Smooth muscle cell of the brain vasculature (primary cell): ENCODE measurements around the gene SPEF2.
"Not testable (repeated sequence)": the region's sequence is repeated elsewhere in the genome, so short reads cannot be mapped to it uniquely, and the experiment has no call there.

Experiments
- DNase-seq: peaks from one replicate; pipeline ENCODE4 v3.0.0-alpha.2; 2012; ENCODE audit warnings: low read depth, low spot score

SPEF2 gene

DNA sequence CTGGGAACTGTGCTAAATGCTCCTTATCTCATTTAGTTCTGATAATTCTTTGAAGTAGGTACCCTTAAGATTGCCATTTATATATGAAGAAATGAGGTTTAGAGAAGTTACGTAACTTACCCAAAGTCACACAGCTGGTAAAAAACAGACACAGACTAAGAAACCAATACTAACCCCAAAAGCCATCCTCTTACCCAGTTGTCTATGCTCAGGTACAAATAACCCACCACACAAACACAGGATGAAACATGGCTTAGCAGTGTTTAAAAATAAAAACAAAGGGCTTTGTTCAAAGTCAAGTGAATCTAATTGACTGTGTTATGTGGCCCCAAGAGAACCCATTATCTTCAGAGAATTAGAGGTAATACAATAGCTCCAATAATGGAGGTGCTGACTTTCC, 202.0 kb downstream of the SPEF2 start:
- DNase-seq, result no peak

DNA sequence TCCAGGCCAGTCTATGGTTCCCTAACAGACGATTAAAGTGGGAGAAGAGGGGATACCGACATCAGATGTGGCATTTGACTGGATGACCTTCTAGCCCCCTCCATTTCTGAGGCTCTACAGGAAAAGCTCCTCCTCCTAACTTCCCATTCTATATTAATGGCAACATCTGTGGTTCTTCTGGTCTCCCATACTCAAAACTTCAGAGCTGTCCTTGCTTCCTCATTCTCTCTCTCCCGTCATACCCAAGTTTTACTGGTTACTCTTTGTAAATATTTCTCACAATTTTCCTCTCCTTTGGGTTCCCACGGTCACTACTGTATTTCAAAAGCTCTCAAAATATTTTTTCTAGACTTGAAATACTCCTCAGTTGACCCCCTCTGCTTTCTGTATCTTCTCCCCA, 203.1 kb downstream of the SPEF2 start:
- no peak for DNase-seq

DNA sequence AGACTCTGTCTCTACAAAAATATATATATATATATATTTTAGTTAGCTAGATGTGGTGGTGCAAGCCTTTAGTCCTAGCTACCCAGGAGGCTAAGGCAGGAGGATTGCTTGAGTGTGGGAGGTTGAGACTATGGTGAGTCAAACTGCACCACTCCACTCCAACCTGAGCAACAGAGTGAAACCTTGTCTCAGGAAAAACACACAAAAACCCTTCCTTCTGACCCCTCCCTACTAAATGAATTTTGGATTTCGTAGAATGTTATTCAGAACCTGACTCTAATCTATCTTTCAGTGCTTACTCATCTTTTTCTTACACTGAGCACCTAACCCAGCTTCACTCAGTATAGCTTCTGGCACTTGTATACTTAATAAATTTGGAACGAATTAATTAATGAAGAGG, 203.8 kb downstream of the SPEF2 start:
- no peak for DNase-seq

DNA sequence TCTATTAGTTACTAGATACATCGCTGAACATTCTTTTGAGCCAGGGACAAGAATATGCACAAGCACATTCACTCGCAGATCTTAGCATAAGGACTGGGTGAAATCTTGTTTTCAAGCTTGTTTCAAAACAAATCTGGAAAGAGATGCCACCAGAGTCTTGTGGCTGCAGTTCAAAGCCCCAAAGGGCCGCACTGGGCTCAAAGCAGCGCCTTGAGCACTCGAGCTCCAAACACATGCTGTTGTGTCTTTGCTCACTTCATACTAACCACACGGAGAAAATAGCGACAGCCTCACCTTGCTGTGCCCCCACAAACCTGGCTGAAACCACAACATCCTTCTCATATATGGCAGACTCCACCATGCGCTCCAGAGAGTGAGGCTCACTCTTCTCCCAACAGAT, 204.8 kb downstream of the SPEF2 start:
- no peak for DNase-seq

DNA sequence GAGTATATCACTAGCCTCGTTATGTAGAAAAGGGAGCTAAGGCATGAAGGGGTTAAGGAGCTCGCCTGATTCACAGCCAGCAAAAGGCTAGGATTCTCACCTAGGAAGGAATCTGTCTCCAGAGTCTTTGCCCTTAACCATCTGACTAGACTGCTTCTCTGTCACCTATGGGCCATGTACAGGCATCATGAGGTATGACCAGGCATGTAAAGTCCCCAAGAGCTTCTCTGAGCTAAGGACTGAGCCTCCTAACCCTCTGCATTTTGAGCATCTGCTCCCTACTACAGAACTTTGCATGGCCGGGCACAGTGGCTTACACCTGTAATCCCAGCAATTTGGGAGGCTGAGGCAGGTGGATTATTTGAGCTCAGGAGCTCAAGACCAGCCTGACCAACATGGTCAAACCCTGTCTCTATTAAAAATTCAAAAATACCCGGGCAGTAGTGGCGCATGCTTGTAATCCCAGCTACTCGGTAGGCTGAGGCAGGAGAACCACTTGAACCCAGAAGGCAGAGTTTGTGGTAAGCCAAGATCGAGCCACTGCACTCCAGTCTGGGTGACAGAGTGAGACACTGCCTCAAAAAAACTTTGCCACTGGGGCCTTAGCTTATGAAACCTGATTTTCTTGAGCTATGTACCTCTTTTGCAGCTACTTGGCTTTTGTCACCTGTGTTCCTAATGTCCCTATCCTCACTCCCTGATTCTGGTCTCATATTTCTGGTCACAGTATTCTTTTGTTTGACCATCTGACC, 205.9 kb downstream of the SPEF2 start:
- DNase-seq, result no peak

DNA sequence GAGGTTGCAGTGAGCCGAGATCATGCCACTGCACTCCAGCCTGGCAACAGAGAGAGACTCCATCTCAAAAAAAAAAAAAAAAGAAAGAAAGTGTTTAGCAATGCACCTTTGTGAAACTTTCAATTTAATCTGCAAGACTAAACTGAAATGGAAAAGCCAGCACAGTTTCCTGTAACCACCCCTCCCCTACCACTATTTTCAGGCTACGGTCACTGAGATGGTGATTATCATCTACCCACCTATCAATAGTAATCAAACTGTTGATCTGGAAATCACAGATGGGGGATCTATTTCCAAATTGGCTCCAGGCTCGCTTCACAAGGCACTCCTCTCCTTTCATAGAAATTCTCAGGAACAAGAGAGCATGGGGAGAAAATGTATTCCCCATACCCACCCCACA, 208.4 kb downstream of the SPEF2 start:
- no peak for DNase-seq

DNA sequence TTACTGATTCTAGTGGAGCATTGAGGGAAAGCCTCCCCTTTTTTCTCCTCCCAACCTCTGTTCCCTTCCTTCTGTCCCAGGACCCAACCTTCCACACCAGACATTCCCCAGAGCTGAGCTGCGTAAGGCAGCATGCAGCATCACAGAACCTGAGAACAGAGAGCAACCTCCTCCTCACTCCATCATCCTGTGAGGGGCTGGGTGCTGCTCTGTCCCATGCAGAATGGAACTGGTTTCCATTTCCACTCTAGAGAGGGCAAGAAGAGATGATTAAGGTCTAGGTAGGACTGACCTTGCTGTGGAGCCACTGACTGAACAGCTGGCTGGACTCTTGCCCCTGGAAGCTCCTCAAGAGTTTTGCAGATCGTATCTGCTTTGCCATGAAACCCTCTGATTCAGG, 208.9 kb downstream of the SPEF2 start:
- DNase-seq, result no peak

DNA sequence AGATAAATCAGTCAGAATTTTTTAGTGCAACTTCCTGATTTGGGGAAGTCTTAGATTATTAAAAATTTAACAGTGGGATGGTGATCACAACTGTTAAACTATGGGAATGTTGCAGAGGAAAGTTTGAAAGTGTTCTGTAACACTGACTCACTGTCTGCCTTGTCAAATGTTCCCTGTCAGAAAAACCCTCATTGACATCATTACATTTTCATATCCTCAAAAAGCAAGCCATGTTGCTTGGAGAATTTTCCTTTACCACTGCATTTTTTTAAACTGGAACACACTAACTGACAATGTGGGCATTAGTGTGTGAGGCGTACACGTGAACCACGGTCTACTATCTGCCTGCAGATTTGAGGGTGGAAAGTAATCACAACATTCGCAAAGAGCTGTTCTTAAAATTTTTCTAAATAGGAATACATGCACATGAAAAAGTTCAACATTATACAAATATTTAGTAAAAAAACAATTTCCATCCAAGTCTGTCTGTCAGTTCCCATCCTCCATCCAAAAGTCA, 210.5 kb downstream of the SPEF2 start:
- no peak for DNase-seq

DNA sequence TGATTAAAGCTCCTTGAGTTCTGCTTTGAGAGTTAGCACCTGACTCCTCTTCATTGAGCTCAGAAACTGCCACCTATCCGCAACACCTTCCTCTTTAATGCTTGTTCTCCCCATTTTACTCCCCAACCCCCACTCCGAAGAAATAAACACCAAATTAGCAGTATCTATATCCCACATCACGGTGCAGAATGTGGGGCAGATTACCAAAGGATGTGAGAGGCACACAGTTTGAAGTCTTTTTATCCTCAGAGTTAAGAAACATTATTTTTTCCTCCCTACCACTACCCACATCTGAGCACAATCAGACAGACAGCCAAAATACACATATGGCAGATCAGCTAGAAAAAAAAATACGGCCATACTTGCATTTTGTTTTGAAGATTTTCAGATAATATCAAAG, 212.9 kb downstream of the SPEF2 start:
- DNase-seq, result no peak

DNA sequence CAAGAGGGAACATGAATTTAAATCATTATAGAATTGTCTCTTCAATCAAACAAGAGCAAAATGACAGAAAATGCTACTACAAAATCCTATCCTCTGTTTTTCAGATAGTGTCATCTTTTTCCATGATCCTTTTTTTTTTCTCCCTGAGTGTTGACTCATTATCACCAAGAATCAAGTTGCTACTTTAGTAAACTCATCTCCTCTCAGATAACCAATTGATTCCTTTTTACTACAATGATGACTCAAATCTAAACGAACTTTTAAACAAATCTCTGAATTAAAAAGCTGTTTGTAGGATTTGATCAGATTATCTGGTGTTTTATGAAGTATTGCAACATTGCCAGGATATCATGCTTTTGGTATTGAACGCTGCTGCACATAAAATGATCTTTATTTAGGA, 215.1 kb downstream of the SPEF2 start:
- DNase-seq, result no peak

DNA sequence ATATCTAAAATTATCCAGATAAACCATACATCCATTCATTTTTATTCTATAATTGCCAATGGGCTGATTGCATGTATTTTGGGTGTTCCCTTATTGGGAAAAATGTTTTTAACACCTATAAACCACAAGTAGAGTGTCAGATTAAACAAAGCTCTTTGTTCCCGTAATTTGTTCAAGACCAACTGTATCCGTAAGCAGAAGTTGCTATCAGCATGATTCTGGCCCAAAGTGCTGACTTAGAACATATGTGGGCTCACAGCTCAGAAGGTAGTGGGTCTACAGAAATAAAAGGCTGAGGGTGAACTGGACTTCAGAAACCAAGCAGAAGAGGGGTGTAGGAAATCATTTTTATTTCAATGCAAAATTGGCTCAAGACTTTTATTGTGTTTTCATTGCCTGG, 215.6 kb downstream of the SPEF2 start:
- DNase-seq, result no peak

DNA sequence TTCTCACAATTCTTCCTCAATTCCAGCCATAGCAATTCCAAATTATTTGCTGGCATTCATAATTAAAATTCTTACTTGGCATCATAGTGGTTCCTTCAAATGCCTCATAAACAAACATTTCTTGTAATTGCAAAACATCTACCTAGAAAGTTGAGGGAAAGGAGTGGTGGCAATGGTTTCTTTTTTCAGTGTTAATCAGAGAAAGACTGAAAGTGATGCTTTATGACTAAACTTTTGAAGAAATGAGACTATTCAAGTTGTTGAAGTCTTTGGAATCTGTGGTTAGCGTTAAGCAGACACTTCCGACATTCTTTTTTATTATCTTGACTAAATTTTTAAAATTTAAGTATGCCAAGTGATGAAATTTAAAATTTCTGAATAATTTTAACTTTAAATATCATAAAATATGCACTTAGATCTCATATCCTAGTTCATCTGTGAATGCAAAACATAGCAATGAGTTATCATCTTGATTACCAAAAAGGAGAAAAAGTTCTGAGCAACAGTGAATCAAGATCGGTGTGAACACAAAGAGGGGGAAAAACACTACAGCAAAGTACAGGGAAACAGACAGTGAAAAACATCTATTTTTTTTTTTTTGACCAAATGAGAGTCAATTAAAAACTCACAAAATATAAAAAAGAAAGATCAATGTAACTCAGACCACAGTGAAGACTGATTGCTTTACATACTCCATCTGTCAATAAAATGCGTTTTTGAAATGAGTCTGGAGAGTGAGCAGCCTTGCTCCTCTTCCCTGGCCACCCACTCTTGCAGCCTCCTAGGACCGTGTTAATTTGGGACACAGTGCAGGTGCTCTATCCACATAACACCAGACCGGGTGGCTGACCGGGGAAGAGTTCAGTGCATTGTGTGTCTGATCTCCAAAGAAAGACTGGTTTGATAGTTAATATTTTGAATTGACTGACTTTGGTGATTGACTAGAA, 218.4 kb downstream of the SPEF2 start:
- no peak for DNase-seq

DNA sequence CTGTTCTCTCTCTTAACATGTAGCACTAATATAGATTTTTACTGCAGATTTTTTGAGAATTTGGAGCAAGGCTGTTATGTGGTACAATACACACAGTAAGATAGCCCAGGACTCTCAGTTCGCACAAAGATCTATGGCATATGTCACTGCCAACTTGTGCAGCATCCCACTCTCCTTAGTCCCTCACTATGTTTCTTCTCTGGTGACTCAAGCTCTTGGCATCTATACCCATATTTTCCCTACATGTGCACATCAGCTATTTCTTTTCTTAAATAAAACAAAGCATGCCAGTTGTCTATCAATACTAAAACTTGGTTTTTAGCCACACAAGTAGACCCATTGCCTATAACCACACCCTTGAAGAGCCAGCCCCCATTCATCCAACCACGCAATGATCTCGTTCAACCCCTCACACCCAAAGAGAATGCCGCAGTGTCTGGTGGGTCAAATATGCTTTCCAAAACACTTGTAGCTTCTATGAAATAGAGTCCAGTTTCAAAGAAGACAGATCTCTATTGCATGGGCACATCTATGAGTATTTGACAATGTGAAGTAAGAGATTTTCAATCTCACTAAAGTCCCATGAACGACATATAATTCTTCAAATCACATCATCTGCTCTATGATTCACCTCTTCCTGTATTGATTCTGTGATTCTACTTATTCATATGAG, 220.8 kb downstream of the SPEF2 start:
- no peak for DNase-seq

DNA sequence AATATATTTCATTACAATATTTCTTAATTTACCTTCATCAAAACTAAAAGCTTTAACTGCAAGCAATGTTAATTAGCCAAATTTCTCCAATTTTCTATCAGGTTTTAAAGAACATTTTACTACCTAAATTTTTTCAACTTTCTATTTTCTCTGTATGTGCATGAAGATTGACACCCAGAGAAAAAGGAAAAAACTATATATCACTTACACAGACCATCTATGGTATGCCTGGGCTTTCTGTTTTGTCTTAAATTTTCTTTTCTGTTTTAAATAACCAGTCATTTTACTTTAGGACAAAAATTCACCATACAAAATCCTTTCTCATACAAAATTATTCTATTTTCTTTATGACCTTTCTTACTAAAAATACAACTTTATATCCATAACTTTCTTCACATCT, 225.2 kb downstream of the SPEF2 start:
- DNase-seq, result no peak

DNA sequence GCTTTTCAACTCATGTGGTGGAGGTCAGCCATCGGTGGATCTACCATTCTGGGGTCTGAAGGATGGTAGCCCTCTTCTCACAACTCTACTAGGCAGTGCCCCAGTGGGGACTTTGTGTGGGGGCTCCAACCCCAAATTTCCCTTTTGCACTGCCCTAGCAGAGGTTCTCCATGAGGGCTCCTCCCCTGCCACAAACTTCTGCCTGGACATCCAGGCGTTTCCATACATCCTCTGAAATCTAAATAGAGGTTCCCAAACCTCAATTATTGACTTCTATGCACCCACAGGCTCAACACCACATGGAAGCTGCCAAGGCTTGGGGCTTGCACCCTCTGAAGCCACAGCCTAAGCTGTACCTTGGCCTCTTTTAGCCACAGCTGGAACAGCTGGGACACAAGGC, 227.8 kb downstream of the SPEF2 start:
- DNase-seq, result not testable (repeated sequence)

DNA sequence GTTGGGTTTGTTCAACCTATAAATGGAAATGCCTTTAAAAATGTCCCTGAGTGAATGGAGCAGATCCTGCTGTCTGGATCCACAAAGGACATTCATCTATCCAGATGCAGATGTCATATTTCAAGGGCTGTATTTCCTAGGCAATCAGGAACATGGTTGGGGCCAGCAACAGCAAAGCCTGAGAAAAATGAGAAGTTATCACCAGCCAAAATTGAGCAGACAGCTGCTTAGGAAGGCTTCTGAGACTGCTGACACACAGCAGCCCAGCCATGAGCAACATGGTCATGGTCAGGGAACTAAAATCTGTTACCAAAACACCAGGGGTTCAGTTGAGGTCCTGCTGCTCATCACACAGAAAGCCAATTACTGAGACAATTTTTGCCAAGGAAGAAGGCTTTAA, 229.8 kb downstream of the SPEF2 start:
- no peak for DNase-seq

DNA sequence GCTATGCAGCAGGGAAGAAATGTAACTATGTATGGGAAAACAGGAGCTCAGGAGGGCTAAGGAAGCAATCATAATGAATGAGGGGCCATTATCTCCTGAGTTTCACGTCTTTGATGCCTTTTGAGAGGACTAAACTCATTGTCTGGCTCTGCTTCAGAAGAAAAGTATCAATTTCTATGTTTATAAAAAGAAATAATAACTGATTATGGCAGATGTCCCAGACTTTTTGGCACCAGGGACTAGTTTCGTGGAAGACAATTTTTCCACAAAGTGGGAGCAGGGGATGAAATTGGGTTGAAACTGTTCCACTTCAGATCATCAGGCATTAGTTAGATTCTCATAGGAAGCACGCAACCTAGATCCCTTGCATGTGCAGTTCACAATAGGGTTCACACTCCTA, 230.3 kb downstream of the SPEF2 start:
- no peak for DNase-seq

DNA sequence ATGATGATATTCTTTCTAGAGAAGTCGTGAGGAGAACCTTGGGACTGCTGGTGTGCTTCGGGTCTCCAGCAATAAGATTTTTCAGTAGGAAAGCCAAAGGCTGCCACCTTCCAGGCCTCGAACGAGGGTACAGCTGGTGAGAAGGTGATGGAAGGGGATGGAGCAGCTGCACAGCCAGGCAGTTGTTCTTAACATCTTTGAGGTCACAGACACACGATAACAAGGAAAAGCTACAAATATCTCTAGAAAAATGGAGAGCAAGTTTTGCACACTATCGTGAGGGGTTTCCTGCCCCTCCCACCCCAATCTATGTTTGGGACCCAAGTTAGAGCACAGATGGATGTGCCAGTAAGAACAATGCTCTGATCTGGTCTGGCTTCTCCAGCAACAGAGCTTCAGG, 232.2 kb downstream of the SPEF2 start:
- DNase-seq, result no peak

DNA sequence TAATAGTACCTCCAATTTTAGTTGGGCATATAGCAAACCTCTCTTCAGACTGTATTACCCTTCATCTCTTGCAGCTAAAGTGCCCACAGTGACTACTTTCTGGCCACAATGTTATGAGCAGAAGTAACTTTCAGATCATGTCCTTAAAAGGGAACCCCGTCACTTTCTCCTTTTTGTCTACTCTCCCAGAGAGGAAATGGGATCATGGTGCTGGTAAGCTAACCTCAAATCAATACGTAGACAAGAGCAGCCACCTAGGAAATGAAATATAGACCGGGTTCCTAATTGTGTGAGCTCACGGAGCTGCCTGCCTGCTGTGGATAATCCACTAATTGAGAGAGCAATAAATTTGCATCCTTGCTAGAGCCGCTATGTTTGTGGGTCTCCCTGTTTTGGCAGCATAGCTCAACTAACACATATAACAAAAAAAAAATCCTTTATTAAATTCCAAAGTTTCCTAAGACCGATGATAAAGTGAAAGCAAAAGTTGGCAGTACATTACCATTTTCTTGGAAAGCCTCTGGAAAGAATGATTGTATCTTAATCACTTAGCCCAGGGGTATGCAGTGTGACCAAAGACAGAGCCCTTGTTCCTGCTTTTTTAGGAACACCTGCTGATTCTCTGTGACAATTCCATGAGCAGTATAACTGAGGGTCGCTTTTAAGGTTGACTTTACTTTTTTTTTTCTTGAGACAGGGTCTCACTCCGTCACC, 233.5 kb downstream of the SPEF2 start:
- no peak for DNase-seq

DNA sequence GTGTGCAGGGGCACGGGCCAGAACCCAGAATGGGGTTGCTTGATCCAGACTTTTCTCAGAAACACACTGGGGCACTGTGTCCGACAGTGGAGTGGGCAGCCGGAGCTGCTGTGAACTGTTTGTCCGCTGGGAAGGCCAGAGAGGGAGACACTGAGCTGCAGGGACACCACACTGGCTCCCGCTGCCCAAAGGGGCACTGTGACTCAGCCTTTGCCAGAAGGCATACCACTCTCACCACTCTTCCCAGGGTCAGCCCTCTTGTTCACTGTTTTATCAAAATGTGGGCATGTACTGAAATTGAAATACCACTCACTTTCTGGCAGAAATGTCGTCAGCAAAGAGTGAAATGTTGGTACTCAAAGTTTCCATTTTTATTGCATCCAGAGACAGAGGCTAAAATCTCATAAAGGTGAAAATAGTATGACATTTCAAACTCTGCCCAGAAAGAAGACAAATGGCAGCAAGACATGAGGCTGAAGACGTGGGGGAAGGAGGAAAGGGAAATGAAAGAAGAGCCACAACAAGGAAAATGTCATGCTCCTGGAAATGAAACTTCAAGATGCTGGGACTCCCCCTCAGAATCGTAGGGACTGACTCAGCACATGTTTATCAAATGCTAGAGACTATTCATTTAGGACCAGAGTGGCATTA, 234.5 kb downstream of the SPEF2 start:
- no peak for DNase-seq

DNA sequence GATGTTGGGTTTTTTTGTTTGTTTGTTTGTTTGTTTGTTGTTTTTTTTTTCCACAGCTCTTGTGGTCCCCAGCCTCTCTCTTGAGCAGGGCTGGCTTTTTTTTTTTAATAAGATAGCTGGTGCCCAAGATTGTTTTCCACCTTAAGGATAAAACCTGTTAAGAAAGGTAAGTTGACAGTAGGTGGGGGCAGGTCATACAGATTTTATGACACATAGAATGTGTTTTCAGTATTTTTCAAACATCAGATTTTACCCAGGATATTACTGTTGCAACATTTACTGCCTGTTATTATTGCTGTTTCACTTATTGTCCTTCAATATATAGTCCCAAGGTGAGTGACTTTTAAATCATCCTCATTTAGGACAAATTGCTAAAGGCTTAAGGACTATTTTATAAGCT, 235.1 kb downstream of the SPEF2 start:
- no peak for DNase-seq
